ENCODE measurements around the gene ATP6V0B.

Gene ATP6V0B

DNA sequence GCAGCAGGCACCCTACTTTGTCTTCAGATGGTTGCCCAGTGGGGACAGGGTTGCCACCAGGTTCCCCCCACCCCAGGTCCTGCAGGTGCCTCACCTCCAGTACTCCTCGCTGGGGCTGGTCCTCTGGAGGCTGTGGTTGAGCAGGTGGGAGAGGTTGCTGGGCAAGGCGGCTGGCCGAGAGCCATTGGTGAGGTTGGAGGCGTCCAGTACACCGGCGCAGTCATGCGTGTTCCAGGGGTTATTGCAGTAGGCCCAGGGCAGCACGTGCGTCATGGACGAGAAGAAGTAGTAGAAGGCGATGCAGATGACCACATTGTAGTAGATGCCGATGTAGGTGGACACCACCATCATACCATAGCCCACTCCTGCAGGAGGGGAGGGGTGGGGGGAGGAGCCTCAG lies 33.5 kb downstream of the ATP6V0B start:
- no peak for DNase-seq

DNA sequence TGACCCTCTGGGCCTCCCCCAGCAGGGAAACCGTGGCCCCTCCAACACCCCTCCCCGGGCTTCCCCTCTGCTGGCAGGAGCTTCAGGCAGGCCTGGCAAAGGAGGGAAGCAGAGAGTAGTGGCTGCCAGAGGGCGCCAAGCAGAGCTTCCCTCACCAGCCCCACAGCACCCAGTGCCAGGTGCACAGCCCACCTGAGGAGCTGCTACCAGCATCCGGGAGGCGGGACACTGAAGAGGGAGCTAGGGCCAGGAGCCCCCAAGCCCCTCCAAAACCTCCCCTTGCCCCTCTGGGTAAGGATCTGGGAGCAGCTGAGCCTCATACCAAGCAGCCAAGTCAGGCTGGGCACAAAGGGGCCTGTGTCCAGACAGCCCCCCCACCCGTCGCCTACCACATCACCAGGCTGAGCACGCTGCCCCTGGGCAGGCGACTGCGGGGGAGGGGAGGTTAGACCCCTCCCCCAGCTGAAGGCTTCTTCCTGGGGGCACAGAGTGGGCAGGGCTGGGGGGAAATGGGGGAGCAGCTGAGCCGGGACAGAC lies 36.2 kb downstream of the ATP6V0B start:
- DNase-seq, result no peak

DNA sequence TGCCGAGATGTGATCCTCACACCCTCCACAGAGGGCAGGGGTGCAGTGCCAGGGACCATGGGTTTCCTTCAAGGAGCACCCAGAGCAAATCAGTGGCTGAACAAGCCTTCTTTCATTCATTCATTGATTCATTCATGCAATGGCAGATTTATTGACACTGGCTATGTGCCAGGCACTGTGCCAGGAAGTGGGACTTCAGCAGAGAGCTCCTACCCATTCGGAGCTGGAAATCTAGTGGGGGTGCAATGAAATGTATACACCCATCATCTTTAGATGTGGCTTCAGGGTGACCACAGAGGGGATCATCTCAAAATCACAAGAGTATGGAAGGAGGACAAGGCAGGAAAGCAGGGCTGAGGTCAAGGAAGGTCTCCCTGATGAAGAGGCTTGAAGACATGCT lies 37.6 kb downstream of the ATP6V0B start:
- no peak for DNase-seq

DNA sequence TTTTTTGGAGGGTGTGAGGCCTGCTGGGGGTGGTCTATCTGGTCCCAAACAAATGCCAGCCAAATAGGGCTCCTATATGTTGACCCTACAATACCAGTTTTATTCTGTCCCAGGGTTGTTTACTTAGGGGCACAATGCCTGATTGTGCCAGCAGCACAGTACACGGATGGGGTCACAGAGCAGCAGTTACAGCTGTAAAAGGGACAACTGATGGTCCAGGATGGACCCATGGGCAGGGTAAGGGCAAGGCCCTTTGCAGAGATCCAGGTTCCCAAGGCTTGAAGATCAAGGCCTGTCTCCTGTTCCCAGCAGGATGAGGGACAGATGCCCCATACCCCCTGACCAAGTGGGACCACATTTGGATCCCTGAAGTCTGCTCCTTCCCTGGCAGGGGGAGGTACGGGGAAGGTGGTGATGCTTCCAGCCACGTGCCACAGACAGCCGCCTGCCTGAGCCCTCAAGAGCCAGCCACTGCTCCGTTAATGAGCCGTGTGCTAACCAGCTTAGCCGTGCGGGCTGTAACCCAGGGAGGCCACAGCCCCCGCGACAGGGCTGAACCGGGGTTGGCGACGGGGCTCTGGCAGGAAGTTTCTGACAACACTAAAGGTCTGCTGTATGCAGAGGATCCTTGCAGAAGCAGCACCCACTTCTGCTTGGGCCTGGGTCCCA lies 38.3 kb downstream of the ATP6V0B start:
- no peak for DNase-seq

DNA sequence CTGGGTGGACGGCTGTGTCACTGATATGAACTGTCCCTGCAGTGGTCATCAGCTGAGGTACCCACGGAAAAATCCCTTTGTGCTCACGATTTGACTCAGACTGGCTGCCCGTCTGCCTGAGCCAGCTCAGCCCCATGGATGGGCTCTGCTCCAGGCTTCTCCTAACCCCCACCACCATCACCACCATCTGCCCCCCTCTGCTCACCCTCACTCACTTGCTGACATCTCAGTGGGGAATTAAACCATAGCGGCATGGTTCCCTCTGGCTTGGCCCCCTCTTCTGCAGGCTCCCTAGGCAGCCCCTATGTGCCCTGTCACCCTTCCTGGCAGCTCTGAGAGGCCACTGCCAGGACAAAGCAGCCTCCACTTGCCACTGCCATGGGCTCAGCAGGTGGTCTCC lies 39.2 kb downstream of the ATP6V0B start:
- DNase-seq, result no peak

DNA sequence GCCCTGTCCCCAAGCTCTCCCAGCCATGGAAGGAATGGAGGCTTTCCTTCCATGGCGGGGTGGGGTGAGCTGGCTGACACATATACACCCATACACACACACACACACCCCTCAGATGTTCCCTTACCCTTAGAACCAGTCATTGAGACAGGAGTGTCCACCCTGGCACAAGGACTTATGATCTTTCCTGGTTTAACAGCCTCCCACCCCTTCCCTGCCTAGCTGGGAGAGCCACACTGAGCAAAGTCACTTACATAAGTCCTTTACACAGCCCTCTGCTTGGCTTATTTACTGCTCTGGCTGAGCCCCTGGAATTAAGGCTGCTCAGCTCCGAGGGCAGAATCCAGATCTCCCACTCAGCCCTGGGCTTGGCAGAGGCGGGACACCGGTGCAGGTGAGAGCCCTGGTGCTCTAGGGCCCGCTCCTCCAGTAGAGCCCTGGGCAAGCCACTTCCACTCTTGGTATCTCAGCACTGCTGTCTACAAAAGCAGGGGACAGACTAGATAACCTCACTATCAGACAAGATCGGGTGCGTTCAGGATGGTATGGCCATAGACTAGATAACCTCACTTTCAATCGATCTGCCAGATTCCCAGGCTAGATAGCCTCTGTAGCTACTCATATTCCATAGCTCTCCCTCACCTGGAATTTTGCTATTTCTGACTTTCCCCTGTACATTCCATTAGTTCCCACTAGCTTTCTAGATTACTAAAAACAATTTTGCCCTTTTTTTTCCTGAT lies 39.8 kb downstream of the ATP6V0B start:
- DNase-seq, result no peak

DNA sequence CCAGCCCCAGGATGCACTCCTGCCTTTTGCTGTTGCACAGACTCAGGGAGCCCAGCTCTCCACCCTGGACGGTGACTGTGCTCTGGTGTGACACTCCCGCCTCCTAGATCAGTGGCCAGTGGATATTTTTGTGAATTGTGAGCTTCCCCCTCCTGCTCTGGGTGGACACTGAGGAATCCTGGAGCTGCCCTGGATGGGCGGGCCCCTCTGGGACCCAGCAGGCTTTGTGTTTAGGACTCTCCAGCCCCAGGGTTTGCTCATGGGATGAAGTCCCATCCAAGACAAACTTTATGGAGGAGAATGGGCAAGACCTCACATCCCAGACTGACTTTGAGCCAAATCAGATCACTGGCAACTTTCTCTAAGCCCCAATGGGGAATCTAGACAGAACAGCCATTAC lies 40.4 kb downstream of the ATP6V0B start:
- DNase-seq, result no peak

DNA sequence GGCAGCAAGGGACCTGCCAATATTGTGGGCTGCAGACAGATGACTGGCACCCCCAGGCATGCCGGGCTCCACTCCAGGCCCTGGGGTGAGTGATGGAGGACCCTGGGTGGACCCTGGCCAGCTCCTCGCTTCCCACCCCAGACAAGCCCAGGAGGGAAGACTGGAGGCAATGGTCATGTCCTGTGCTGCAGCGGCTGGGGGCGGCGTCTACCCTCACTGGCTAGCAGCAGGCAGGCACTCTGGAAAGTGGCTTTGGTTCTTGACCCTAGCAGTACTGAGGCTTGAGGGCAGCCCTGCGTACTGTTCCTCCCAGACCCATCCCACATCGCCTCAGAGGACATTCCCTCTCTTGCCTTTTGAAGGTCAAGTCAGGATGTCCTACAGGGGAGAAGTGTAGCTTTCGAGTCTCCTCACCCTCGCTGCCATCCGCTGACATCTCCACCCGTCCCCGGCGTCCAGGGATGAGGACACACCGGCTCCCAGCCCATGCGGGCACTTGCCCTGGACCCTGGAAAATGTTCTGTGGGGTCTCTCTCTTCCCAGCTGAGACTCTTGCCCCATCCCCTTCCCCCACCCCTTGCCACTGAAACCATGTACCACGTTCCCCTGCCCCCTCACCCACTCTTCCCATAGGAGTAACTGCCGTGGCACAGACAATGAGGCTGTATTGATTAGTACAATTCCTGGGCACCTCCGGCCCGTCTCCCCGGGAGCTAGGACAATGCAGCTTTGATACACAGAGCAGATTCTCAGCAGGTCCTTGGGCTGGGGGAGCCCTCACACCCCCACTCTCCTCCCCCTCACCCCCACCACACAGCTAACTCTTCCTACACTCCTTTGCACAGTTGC lies 41.5 kb downstream of the ATP6V0B start:
- no peak for DNase-seq

DNA sequence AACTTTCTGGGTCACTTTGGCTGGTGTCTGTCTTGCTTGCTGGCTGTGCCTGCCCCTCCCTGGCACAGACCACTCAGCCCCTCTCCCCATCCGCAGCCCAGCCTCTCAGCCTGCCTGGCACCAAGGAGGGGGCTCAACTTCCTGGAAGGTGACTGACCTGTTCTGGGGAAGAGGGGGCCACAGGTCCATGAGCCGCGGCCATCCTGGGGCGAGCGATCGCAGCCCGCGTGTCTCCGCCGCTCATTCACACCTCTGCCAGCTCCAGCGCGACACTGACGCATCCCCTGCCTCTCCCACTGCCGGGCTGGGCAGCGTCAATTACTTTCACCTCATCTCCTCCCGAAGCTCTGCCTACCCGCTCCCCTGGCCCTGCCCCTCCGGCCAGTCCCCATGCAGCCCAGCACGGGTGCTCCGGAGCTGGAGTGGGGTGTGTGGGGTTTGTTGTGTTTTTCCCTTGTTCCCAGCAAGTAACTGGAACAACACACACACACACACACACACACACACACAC lies 42.2 kb downstream of the ATP6V0B start:
- DNase-seq, result no peak

DNA sequence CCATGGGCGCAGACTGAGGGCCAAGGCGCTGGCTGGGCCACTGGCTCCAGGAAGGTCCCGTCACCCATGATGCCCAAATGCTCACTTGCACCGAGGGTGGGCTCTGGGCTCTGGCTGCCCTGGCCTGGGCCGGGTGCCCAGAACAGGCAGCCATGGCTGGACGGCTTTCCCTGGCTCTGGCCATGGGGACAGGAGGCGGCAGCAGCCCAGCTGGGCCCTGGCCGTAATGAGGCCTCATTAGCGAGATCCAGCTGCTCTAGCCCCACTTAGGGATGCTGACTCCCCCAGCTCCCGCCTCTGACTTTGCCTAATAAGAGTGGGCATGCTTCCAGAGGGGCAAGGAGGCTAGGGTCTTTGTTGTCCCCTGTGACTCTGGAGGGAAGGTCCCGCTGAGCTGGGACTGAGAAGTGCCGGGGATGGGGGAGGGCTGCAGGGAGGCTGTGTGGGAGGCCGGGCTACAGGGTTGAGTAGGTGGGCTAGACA lies 44.7 kb downstream of the ATP6V0B start:
- DNase-seq, result no peak

DNA sequence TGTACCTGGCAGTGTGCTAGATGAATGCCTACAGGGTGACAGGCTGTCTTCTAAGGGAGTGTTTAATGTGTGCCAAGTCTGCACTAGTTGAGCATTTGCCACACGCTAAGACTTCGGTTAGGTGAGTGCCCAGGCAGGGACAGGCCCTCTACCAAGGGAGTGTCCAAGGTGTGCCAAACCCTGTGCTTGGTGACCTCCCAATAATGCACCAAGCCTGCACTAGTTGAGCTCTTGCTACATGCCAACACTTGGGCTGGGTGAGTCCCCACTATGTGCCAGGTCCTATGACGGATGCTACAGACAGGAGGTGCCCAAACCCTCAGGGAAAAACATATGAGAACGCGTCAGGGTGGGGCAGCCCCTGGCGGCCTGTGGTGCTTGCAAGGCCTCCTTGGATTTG lies 45.7 kb downstream of the ATP6V0B start:
- no peak for DNase-seq

DNA sequence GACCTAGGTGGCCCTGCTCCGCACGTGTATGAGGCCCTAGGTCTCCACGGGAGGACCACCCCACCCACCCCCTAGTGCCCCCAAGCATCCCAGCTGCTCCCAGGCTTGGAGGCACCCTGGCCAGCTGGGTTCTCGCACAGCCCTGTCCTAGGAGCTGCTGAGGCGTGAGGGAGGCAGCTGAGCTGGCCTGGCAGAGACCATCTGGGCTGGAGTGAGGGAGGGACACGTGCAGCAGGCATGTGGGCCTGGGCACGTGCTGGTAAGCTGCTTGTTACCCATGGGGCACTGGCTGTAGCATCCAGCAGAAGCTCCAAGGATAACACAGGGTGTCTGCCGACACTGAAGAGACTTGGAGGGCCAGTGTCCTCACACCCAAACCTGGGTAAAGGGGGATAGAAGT lies 46.4 kb downstream of the ATP6V0B start:
- no peak for DNase-seq

DNA sequence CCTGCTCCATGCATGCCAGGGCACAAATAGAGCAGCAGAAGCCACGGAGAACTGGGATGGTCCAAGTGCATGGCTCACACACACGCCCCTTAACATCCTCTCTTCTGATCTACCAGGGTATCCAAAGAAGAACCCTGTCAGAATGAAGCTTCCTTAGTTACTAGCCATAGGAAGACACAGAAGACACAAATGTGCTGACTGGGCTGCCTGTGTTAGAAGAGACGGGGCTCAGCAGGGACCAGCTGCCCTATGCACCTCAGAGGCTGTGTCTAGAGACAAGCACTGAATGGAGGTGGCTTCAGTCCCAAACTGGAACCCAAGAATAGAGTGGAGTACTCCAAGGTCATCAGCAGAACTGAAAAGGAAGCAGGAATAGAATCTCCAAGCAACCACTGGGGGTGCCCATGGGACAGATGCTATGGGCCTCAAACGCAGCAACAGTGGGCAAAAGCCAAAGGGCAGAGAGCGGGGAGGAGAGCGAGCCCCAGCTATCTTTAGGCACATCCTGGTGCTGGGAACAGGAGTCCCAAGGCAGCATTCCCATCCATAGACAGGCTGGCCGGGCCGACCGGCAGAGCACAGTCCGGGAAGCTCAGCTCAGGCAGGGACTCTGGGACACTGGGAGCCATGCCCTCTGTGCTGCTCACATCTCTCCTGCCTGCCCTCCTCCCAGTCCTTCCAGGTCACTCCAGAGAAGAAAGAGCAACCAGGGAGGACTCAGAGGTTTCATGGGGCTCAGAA lies 47.0 kb downstream of the ATP6V0B start:
- DNase-seq, result no peak

DNA sequence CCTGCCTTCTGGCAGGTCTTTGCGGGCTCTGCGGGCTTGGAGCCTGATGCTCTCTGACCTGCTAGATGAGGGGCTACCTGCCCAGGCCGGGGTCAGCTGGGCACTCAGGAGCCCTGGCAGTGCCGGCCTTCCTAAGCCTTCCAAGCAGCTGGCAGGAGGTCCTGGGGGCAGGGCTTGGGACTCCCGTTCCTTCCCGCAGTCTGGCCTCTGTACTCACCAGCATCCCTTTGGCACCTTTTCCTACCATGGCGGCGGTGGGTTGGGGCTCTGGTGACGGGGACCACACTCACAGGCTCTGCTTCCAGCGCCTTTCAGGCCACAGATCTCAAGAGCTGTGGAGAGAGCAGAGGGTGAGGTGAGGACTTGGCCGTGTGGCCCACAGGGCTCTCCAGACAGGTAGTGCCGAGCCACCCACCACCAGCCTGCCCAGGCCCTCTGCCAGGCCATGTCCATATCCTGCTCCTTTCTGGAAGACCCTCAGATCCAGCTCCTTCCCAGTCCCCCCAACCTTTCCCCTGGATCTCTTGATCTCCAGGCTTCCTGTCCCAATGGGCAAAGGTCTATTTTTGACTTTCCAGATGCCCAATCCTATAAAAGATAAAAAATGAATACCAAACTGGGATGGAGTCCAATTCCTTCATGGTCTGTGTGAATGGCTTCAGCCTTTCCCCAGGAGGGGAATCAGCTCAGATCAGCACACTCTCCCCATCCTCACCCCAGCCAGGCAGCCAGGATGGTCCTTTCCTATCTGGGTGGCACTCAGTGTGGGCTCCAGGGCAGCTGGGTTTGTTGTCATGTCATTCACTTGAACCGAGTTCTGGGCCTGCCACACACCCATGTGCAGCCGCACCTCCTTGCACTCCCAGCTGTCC lies 49.5 kb downstream of the ATP6V0B start:
- DNase-seq, result no peak

DNA sequence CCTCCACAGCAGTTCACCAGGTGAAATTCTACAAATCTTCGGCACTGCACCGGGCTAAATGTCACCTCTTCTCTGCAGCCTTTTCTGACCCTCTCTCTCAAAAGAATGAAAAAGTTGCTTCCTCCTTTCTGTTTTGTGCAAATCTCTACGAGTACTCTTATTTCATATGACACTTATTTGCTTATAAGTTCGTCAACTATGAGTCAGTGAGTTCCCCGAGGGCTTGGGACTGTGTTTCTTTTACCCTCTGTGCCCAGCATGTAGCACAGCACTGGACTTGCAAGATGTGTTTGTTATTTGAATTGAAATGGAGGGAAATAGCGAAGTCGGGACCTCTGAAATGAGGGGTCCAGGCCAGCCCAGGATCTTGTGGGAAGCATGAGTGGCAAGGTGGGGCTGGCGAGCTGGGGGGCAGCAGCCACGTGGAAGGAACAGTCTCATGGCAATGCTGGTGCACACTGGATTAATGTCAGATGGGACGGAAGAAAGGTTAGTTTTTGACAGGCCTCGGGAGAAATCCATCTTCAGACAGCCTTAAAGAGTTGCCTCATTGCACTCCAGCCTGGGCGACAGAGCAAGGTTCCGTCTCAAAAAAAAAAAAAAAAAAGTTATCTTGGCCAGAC lies 50.3 kb downstream of the ATP6V0B start:
- DNase-seq, result no peak

DNA sequence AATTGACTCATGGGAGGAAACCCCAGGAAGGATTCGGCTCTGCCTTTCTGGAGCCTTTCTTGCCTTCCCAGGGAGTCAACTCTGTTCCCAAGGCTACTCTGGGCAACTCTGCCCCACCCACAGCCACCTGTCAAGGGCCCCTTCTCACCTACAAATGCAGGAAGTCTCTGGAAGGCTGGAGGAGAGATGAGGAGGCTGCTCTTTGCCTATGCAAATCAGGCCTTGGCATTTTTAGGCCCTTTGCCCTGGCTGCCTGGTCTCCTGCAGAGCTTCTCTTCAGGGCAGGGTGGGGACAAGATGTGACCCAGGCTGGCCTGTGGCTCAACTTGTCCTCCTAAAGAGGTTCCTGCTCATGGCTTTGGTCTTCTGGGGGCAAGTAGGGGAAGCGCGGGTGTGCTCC lies 51.1 kb downstream of the ATP6V0B start:
- peak in 2 of 3 experiments; percentile 6 to 26 for DNase-seq

DNA sequence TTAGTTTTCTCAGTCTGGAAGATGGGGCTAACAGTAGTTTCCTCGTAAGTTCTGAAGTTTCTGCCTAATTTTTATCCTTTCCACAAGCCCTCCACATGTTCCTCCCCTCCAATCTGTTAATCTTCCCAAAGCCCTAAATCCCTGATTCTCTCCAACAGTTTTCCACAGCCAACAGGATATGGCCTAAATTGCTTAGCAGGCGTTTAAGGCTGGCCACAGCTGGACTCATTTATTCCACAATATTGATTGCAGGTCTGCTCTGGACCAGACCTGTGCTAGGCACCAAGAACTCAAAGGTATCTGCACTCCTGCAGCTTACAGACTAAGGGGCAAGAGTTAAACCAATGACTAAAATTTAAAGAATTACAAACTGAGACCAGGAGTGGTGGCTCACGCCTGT lies 52.6 kb downstream of the ATP6V0B start:
- DNase-seq, result no peak

Data from NCI-H1417 (cell line).